Smooth muscle cell (in vitro differentiated cells): ENCODE results near the gene DTNBP1. TPM values are rescaled to one million over a fixed set of nuclear protein-coding genes. Genes with fewer than 3 reads are reported as not detected.

Experiments used
- DNase-seq: peaks from one replicate; lab custom pipeline; 2025; ENCODE audit not compliant: unreplicated experiment; lab: John Stamatoyannopoulos, UW
- H2AFZ ChIP-seq: fragments of 200-600 bp; sonication (generic); 2 replicates; pipeline ENCODE4 v1.6.0; 2016; ENCODE audit warnings: antibody characterized with exemption, low read depth, mild to moderate bottlenecking
- H3F3A ChIP-seq: fragments of 200-600 bp; sonication (generic); 2 replicates; pipeline ENCODE4 v1.6.0; 2017; ENCODE audit warnings: antibody characterized with exemption, low read depth
- H3K27ac ChIP-seq: fragments of 200-600 bp; sonication (generic); 2 replicates; pipeline ENCODE4 v1.5.1; 2016; ENCODE audit warnings: low read depth, mild to moderate bottlenecking
- H3K27me3 ChIP-seq: fragments of 200-600 bp; sonication (generic); 2 replicates; pipeline ENCODE4 v1.6.1; 2016; ENCODE audit warnings: low read depth, mild to moderate bottlenecking
- H3K36me3 ChIP-seq: fragments of 200-600 bp; sonication (generic); 2 replicates; pipeline ENCODE4 v1.5.1; 2016; ENCODE audit warnings: low read depth
- H3K4me1 ChIP-seq: fragments of 200-600 bp; sonication (generic); 2 replicates; pipeline ENCODE4 v1.5.1; 2016; ENCODE audit warnings: low read depth
- H3K4me2 ChIP-seq: fragments of 200-600 bp; sonication (generic); 2 replicates; pipeline ENCODE4 v1.6.0; 2016; ENCODE audit warnings: mild to moderate bottlenecking
- H3K4me3 ChIP-seq: fragments of 200-600 bp; sonication (generic); 2 replicates; pipeline ENCODE4 v1.5.1; 2016; ENCODE audit warnings: mild to moderate bottlenecking
- H3K79me2 ChIP-seq: fragments of 200-600 bp; sonication (generic); 2 replicates; pipeline ENCODE4 v1.6.0; 2016; ENCODE audit warnings: low read depth, mild to moderate bottlenecking
- H3K9ac ChIP-seq: fragments of 200-600 bp; sonication (generic); 2 replicates; pipeline ENCODE4 v1.6.0; 2016; ENCODE audit warnings: low read depth
- H3K9me3 ChIP-seq: fragments of 200-600 bp; sonication (generic); replicated peaks from 2 replicates; pipeline ENCODE4 v1.5.1; 2016; ENCODE audit warnings: low read depth
- H4K20me1 ChIP-seq: fragments of 200-600 bp; sonication (generic); 2 replicates; pipeline ENCODE4 v1.6.0; 2016; ENCODE audit warnings: low read depth
- CTCF ChIP-seq: fragments of 200-600 bp; sonication (generic); IDR thresholded peaks from 2 replicates; pipeline ENCODE4 v1.5.1; 2017; ENCODE audit warnings: borderline replicate concordance, mild to moderate bottlenecking, antibody characterized with exemption; ENCODE audit not compliant: insufficient read depth, poor library complexity, severe bottlenecking
- WGBS: methylation state at CpG from one replicate; pipeline ENCODE4 v1.1.7; 2016; ENCODE audit warnings: low lambda C conversion rate; 5-methylcytosine and 5-hydroxymethylcytosine counted together
- polyA plus RNA-seq: library from polyadenylated mRNA; unstranded; fragments of >200 nt; fragmentation: Nextera tagmentation; extraction: Ambion mirVana; gene quantifications from 2 replicates; pipeline ENCODE4 v1.2.1, GENCODE V29; 2016
- total RNA-seq: library from RNA; depleted of rRNA; stranded (reverse); fragments of >200 nt; gene quantifications from 2 replicates; pipeline ENCODE4 v1.2.3, GENCODE V29; 2014

DTNBP1 gene
- total and polyA plus RNA-seq, 2 experiments from 2014 or later = 11.9 to 24.2 TPM

DNA sequence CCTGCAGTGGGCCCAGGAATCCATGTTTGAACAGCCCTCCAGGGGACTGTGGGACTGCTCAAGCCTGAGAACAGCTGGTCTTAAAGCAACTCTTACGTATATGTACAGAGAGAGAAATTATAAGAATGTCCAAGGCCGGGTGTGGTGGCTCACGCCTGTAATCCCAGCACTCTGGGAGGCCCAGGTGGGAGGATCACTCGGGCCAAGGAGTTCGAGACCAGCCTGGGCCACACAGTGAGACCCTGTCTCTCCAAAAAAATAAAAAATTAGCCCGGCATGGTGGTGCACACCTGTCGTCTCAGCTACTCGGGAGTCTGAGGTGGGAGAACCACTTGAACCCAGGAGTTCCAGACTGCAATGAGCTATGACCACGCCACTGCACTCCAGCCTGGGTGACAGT lies 134.0 kb downstream of the DTNBP1 start:
- 96% methylated on average over 9 of the region's 9 CpGs for WGBS
- no peak overlapping the region for H3K9ac ChIP-seq
- no peaks in the 10 kb centered on the region for H3K4me1 ChIP-seq
- no peak overlapping the region for H2AFZ ChIP-seq
- no peak for TF ChIP-seq CTCF
- H3K9me3 ChIP-seq = no peaks in the 10 kb centered on the region
- no peaks in the 10 kb centered on the region for H3K36me3 ChIP-seq
- H3K27ac ChIP-seq = no peak overlapping the region
- H3K27me3 ChIP-seq = no peaks in the 10 kb centered on the region
- H3F3A ChIP-seq = no peaks in the 10 kb centered on the region
- DNase-seq = no peak
- H4K20me1 ChIP-seq = no peaks in the 10 kb centered on the region
- no peak overlapping the region for H3K4me2 ChIP-seq
- H3K79me2 ChIP-seq = no peaks in the 10 kb centered on the region
- H3K4me3 ChIP-seq = no peak overlapping the region

GRCh38 chr6:15527838-15528617 lies 134.8 kb downstream of the DTNBP1 start:
- H3K4me1 ChIP-seq = no peaks in the 10 kb centered on the region
- TF ChIP-seq CTCF = no peak
- no peaks in the 10 kb centered on the region for H3K36me3 ChIP-seq
- no peak overlapping the region for H3K27ac ChIP-seq
- H2AFZ ChIP-seq = no peak overlapping the region
- no peak overlapping the region for H3K4me2 ChIP-seq
- H3K9me3 ChIP-seq = no peaks in the 10 kb centered on the region
- no peaks in the 10 kb centered on the region for H3K27me3 ChIP-seq
- H3F3A ChIP-seq = no peaks in the 10 kb centered on the region
- H3K9ac ChIP-seq = no peak overlapping the region
- no peak for DNase-seq
- no peaks in the 10 kb centered on the region for H3K79me2 ChIP-seq
- no peaks in the 10 kb centered on the region for H4K20me1 ChIP-seq
- H3K4me3 ChIP-seq = no peak overlapping the region
- 90% methylated on average over 12 of the region's 12 CpGs for WGBS

DNA sequence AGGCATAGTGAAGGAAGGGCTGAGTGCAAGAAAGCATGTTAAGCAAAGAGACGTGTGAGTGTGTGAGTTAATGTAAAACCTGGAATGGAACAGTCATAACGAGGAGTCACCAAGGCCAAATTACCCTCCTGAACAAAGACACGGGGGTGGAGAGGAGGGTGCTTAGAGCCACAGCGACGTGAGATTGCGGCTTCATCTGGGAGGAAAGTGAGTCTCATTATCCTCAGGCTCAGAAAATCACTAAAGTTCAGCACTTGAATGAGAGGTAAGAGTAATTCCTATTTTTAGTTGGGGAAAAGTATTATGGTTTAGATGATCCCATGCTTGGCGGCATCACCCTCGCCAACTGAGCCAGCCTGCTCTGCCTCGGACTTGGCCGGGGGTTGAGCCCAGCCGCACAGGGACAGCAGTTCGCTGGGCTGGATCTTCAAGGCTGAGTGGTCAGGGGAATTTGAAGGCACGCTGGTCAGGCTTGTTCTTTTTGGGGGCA lies 136.6 kb downstream of the DTNBP1 start:
- no peaks in the 10 kb centered on the region for H3K9me3 ChIP-seq
- no peak for TF ChIP-seq CTCF
- no peak overlapping the region for H3K27ac ChIP-seq
- H3K27me3 ChIP-seq = no peaks in the 10 kb centered on the region
- H3K4me1 ChIP-seq = no peaks in the 10 kb centered on the region
- H3F3A ChIP-seq = no peaks in the 10 kb centered on the region
- no peak overlapping the region for H3K4me3 ChIP-seq
- no peak overlapping the region for H3K9ac ChIP-seq
- H3K79me2 ChIP-seq = no peaks in the 10 kb centered on the region
- no peak for DNase-seq
- H3K4me2 ChIP-seq = no peak overlapping the region
- H2AFZ ChIP-seq = no peak overlapping the region
- WGBS = 84% methylated on average over 13 of the region's 13 CpGs
- no peaks in the 10 kb centered on the region for H4K20me1 ChIP-seq
- H3K36me3 ChIP-seq = no peaks in the 10 kb centered on the region
